Brain pericyte (primary cell): ENCODE results near the gene ATL1.
A peak's percentile ranks its signal among the peaks of the same experiment; 100 is the strongest.

Experiments used
- DNase-seq: peaks from one replicate; pipeline ENCODE4 v3.0.0-alpha.2; 2012; ENCODE audit warnings: low read depth, low spot score

Gene ATL1

DNA sequence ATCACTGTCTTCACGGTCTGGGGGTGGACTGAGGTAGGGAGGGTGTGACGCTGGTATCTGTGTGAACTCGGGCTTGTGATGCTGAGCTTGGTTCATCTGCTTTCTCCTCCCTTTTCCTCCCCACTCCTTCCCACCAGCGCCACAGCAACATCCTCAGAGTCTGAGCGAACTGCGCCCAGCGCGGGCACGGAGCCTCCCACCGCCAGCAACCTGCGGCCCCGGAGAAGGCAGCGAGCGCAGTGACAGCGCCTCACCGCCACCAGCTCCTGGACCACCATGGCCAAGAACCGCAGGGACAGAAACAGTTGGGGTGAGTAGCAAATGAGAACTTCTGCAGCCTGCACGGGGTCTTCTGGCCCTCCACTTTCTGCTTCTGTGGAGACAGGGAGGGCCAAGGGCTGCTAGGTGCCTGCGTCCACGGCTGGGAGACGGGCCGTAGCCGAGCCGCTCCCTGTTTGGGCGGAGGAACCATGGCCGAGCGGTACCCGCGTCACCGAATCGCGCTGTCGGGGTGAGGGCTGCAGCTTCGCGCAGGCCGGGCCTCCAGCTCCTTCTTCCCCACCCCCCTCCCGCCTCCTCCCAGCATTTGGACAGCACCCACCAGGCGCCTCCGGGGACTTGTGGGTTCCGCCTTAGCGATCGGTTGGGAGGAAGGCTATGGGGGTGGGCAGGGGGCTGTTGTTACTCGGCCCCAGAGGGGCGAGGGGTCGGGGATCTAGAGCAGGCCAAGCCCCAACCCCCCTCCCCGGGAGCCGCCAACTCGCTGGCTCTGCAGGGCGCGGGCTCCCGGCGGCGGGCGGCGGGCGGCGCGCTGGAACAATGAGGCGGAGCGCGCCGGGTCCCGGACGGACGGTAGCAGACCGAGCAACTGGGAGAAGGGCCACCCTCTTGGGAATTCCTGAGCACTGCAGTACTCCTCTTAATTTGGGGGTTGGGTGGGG, at the start of gene ATL1:
Gene ATL1 (plus strand): TSS at position 156 of the 941 bp plus-strand sequence. CDS start 121 bp downstream, at position 277.
- peak; percentile 12 for DNase-seq

DNA sequence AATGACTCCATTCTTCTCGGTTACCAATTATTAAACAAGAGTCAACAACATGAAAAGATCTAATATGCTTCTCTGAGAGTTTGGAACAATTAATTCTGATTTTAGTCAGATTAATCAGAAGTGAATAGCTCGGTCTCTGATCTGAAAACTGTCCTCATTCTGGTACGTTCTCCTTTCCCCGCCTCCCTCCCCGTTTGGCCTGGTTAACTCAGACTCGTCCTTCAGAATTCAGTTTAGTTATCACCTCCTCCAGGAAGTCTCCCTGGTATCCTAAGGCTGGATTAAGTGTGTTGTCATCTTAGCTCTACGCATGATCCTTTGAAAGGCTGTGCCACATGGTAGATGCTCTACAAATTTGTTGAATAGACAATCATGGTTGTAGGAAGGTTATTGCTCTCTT, 49.8 kb upstream of the ATL1 start:
- DNase-seq = no peak

DNA sequence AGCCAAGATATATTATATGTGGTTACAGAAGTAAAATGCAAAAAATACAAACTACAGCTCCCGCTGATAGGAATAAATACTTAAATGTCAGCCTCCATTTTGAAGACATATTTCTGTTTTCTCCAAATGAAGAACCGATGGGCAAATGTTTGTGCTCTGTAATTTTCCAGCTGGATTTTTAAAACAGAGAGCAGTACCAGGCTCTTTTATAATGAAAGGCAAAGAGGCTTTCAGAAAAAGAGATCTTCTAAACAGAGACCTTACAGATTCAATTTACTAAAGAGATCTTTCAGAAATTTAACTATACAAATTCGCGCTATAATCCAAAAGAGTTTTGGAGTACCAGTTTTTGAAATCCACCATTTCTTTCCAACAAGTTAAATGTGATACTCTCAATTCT, 47.5 kb upstream of the ATL1 start:
- no peak for DNase-seq

DNA sequence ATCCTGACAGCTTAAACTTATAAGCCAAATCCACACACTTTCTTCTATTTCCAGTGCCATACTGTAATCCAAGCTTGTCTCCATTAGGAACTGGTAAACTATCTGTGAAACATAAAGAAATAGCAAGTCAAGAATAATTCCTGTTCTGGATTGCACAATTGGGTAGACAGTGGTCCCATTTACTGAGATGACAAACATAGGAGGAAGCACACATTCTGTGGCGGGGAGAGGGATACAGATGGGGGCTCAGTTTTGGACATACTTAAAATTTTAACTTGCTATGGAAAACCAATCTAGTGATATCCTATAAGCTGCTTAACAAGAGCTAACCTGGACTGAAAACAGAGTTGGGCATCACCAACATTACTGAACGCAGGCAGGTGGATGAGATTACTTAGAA, 43.9 kb upstream of the ATL1 start:
- DNase-seq = no peak

DNA sequence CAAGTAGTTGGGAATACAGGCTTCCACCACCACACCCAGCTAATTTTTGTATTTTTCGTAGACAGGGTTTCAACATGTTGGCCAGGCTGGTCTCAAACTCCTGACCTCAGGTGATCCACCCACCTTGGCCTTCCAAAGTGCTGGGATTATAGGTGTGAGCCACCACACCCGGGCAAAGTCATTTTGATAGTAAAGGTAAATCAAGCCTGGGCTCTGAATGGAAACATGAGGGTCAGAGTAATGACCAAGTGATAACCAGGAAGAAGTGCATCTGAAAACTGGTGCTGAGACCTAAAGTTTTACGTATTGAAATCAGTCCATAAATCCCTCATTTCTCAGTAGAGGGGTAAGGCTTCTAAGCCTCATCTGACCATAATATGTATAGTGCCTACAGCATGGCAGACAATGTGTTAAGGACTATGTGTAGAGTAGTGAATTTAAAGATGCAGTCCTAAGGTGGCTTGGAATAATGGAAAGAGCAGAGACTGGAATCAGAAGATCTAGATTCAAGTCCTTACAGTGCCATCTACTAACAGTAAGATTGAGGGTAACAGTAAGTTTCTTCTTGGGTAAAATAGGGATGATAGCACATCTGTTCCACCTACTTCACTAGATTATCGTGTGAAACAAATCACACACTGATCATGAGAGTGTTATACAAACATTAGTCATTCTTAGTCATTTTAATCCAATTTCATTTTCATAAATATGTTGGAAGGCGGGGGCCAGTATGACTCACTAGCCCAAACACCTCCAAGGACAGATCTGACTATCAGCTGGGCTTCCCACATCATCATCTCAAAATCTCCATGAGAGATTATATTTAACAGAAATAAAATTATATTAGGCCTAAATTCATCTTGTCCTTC, 38.8 kb upstream of the ATL1 start:
- peak; percentile 73 for DNase-seq

DNA sequence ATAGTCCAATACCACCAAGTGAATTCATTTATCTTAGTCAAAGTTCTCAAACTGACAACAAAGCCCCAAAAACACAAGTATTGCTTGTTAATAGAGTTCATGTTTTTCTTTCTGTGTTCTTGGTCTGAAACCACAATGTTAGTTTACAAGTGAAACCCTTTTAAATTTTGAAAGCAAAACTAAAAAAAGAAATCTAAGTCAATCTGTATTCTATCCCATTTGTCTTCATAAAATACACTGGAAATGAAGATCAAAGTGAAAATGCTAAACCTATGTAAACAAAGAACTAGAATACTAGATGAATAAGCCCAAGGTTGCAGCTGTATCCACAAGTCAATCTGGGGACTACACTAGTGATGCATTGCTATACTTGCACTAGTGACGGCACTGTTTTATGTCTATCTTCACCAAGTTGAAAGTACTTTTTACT, 38.0 kb upstream of the ATL1 start:
- peak; percentile 77 for DNase-seq

DNA sequence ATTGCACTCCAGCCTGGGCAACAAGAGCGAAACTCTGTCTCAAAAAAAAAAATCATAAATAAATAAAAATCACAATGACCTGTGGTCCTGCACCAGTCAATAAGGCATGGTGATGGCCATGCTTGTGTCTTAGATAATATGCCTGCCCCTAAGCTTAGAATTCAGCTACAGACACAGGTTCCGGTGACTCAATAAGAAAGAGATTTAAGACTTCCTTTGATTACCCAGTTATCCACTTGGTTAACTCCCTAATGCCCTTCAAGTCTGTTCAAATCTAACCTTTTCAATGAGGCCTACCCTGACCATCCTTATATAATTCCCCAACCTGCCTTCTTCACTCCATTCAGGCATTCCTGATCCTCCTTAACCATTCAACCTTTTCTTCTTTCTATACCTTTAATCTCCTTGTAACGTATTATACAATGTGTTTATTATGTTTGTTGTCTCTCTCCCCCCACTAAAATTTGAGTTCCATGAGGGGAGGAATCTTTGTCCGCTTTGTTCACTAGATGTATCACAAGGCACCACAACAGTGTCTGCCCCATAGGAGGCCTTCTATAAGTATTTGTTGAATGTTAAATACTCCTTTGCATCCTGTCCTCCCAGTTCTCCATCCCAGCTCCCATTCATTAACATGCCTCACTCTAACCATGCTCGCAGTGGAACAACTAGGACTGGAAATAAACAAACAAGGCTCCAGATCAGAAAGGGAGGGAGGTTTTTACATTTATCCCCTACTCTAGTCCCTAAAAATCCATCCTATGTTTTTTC, 36.5 kb upstream of the ATL1 start:
- no peak for DNase-seq

DNA sequence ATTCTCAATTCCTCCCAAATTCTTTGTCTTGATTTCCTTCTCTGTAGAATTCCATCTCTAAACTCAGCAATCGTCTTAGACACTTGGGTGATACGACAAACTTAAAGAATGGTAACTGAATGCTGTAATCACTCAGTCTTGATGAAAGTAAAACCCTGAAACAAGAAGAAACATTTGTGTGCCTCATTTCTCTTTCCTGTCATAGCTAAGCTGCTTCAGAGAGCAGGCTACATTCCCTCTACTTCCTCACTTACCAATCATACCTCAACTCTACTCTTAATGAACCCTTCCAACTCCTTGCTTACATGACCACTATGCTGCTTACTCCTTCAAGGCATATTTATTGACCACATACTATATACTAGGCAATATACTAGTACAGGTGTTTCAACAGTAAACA, 35.9 kb upstream of the ATL1 start:
- DNase-seq = no peak

DNA sequence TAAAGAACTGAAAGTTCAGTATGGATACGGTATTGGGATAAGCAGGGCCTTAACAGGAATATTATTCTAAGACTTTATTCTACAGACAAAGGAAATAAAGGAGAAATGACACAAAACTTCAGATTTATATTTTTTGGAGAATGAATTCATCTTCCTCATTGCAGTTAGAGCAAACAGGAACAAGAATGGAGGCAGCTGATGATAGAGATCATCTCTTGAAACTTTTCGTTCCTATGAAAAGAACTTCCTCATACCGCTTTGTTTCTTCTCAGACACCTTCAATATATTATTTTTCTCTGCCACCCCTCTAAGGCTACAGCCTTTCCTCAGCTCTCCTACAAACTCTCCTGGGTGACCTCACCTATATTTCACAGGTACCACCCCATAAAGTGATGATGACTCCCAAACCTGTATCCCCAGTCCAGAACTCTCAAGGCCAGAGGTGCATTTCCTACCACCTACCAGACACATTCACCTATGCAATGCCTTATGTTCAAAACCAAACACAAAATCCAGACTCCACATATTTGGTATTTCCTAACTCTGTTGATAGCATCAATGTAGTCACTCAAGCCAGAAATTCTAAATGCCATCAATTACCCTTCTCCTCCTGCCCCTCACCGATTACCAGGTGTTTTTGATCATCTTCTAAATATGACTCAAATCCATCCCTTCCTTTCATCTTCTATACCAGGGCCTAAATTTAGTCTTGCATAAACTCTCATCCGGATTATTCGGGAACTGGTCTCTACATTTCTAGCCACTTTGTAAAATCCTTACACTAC, 35.0 kb upstream of the ATL1 start:
- DNase-seq = no peak

DNA sequence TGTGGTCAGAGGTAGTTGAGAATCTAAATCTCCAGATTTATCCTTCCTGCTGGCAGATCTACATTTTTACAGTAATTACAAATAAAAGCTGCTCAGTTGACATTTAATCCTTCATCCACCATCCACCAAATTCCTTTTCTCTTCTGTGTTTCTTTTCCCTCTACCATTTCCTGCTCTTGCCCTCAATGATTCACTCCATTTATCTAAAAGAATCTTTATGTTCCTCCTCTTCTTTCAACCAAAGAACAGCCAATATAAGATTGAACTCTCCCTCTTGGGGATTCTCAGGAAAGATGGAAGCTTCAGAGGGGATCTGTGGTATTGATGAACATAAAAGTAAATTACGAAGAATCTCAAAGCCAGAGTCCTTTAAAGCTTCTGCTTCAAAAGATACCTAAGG, 31.9 kb upstream of the ATL1 start:
- no peak for DNase-seq

DNA sequence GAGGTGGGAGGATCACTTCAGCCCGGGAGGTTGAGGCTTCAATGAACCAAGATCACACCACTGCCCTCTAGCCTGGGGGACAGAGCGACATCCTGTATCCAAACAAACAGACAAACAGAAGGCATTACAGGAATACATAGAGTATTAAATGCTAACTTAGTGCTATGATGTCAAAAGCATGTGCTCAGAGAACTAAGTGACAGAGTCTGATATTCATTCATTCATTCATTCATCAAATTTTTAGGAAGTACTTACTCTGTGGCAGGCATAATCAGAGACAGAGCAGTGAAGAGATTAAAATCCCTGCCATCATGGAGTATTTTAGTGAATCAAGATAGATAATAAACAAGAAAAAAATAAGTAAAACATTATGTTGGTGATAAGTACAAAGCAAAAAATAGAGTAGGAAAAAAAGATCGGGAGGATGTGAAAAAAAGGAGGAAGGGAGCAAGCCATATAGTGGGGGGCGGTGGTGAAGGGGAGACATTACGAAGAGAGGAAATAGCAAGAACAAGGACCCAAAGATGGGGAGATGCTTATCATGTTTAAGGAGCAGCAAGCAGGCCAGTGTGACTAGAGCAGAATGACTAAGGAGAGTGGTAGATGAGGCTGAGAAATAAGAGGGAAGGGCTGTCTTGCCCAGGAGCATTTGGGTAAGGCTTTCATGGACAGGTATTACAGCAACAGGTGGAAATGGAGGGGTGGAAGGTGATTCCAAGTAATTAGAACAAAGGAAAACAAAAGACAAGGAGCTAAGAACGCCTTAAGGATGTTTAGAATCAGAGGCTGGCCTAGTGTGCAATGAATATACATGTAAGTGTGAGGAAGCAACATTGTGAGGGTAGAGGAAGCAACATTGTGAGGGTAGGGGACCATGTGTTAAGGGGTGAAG, 30.4 kb upstream of the ATL1 start:
- no peak for DNase-seq

DNA sequence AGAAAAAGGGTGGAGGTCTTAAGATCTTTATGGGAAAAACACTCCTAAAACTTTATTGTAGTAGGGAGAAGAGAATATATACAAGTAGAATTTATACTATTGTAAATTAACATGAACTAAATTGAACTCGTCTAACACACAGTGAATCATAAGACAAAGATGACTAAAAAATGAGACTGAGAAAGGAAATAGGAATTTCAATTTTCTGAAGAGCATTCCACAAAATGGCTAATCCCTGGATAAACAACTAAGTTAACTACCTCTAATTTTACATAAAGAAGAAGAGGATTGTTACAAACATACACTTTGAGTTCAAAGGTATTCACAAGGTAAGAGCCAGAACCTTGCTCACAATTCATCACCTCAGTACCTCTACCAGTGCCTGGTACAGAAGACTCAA, 29.6 kb upstream of the ATL1 start:
- no peak for DNase-seq

DNA sequence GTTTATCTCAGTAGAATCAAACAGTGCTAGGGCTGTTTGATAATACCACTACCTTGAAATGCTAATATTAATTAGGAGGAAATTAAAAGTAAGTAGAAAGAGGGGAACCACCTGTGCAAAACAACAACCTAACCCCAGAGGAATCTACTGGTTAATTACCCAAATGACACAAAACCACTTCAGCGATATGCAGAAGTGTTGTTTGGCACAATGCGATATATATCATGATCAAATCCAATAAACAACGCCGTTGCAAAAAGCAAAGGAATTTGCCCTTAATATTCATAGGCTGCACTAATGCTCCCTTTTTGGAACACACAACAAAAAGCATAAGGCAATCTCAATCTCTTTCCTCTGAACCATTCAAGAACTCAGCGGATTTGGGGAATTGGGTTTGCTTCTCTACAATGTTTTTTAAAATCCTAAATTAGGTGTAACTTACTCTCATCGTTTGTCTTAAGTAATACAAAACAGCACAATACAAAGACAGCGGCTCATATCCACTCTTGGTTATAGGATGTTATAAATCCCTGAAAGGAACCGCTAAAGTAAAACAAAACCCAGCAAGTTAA, 29.1 kb upstream of the ATL1 start:
- DNase-seq = no peak

DNA sequence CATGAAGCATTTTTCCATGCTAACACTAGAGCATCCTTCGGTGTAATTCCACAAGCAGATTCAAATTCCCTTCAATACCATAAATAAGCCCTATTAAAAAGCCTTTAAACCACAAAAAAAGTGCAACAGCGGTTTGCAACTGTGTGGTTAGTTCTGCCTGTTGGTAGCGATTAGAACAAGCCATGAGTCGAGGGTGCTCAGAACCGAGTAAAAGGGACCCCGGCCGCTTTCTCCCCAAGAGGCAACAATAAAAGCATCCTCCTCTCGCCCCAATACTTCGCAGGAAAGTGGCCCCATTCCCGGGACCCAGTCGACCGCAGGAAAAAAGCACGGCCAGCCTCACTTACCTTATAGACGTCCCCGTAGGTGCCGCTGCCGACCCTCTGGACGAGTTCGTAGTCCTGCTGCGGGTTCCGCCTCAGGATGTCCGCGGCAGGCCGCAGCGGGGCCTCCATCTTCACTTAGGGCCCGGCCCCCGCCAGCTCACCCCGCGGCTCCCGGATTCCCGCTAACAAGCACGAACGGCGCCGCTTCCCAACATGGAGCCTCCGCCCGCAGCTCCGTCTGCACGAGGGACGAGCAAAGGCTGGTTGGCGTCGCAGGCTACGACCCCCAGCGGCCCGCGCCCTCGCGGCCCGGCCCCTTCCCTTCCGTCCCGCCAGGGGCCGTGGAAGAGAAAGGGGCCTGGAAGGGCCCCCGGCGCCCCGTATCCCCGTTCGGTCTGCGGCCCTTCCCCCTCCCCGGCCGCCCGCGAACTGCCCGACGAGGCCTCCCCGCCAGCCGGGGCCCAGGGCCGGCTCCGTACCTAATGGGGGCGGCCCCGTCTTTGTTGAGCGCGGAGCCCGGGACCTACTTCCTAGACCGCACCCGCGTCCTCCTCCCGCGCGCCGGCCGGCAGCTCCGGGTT, 28.1 kb upstream of the ATL1 start:
- no peak for DNase-seq

DNA sequence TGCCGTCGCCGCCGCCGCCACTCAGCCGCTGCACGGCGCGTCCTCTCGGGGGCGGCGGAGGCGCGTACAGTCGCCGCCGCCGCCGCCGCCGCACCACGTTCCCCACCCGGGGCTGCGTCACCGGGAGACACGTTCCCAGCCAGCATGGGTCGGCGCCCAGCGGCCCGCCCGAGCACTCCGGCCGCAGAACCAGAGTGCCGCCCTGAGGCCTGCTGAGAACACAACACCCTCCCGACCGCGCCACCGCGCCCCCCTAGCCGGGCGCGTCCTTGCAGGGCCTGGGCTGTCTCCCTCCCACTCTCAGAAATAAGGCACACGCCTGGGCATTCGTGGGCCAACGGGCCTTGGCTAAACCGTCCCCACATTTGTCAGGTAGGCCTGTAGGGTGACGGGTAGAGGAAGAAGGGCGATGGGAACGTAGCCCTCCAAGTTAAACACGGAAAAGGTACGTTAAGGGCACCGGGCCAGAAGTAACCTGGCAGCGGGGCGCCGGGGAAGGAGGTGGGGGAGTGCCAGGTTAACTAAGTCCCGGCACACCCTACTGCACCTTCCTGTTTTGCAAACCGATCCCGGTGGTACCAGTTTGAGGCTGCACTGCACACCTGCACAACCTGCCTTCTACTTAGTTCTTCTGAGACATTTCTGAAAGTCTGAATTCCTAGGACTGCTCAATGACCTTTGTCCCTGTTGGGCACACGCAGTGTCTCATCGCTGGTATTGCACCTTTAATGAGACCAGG, 27.3 kb upstream of the ATL1 start, which contains the start of gene MAP4K5:
Gene MAP4K5 (minus strand): TSS at position 68 of the 739 bp plus-strand sequence. CDS start 520 bp downstream, outside the sequence.
- peak; percentile 50 for DNase-seq

DNA sequence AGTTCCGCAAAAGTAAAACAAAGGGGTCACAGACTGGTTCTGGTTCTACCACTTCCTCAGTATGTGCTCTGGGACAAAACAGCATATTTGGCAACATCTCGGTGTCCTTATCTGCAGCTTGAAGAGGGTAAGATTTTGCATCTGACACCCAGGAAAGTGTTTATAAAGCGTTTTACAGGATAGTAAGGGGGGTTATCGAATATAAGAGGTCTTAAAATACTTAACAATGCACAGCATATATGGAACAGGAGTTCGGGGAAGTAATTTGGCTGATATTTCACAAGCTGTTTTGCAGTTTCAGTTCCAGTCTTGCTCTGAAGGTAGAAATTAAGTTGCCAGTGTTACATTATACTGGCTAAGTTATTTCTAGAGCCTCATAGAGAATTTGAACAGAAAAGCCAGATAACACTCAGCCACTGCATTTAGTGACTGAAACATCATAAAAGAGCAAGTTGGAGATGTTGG, 26.7 kb upstream of the ATL1 start:
- no peak for DNase-seq

DNA sequence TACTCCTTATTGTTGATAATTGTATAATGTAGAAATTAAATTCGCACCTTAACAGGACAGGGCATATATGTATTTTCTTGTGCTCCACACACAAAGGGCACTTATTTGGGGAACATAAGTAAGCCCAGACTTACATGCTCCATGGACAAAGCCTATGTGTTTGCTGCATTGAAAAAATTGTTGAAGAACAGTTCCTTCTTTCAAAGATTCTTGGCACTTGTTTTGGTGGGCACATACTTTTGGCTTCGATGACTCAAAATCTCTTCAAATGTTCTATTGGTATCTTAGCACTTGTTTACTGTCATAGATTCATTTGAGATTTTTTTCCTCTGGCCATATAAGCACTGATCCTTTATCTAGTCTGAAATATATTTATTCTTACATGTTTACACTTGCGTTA, 26.1 kb upstream of the ATL1 start:
- DNase-seq = no peak

DNA sequence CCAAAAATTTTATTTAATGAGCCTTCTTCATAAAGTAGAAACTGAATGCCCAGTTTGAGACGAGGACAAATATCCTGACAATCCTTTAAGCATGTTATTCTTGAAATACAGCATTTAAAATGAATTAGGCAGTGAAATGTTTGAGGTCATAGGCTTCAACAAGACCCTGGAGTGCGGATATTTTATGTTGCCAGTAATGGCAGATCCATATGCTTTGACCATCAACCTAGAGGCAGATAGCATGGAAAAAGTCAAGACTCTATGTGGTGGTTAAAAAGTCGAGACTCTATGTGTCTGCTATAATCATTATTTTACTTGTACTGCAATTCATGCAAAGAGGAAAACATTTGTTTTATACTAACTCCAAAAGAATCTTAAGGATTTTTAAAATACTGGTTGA, 25.5 kb upstream of the ATL1 start:
- DNase-seq = no peak
